Activated effector memory CD4-positive, alpha-beta T cell treated with Interleukin-2 at 50 U/mL for 16 hours (primary cell): ENCODE measurements around the gene PTK6.
A peak's percentile ranks its signal among the peaks of the same experiment; 100 is the strongest.
"Not testable (repeated sequence)": the region's sequence is repeated elsewhere in the genome, so short reads cannot be mapped to it uniquely, and the experiment has no call there.

Experiments used
- DNase-seq: peaks from one replicate; pipeline ENCODE4 v3.0.0-alpha.2; 2020

PTK6 gene

GRCh38 chr20:63536997-63537524, at the start of gene PTK6:
TSS of gene PTK6 (minus strand) at chr20:63537376. CDS start at chr20:63537314, 62 bp downstream.
- DNase-seq: peak; percentile 13

GRCh38 chr20:63586797-63587196, 49.6 kb upstream of the PTK6 start:
- DNase-seq: no peak

GRCh38 chr20:63585616-63586565, 48.7 kb upstream of the PTK6 start:
- no peak for DNase-seq

- no peak for DNase-seq
Observed at GRCh38 chr20:63582382-63583063, 45.3 kb upstream of the PTK6 start.

- peak; percentile 62 for DNase-seq
Observed at GRCh38 chr20:63580796-63581461, 43.8 kb upstream of the PTK6 start.

GRCh38 chr20:63579017-63579694, 42.0 kb upstream of the PTK6 start:
- DNase-seq: no peak

- no peak for DNase-seq
Observed at GRCh38 chr20:63578224-63579016, 41.2 kb upstream of the PTK6 start.

GRCh38 chr20:63577317-63577894, 40.2 kb upstream of the PTK6 start:
- no peak for DNase-seq

- no peak for DNase-seq
Observed at GRCh38 chr20:63576311-63576710, 39.1 kb upstream of the PTK6 start.

- no peak for DNase-seq
Observed at GRCh38 chr20:63574829-63575743, 37.9 kb upstream of the PTK6 start.

- peak; percentile 62 for DNase-seq
Observed at GRCh38 chr20:63574156-63574828, 37.1 kb upstream of the PTK6 start, which contains the start of gene HELZ2. TSS of gene HELZ2 (minus strand) at chr20:63574239. CDS start at chr20:63572385, 1,854 bp downstream.

GRCh38 chr20:63573647-63574131, 36.5 kb upstream of the PTK6 start:
- DNase-seq: no peak

- DNase-seq: no peak
Observed at GRCh38 chr20:63572788-63573646, 35.8 kb upstream of the PTK6 start.

GRCh38 chr20:63572071-63572787, 35.1 kb upstream of the PTK6 start:
- no peak for DNase-seq

- DNase-seq: not testable (repeated sequence)
Observed at GRCh38 chr20:63571087-63571478, 33.9 kb upstream of the PTK6 start.

GRCh38 chr20:63570281-63571086, 33.3 kb upstream of the PTK6 start:
- no peak for DNase-seq
